Liver (tissue), 9 donors: Measurements from ENCODE around the gene HOXB2. TPM values are rescaled to one million over a fixed set of nuclear protein-coding genes. Genes with fewer than 3 reads are reported as not detected.

Experiments used
- DNase-seq: peaks from one replicate; pipeline ENCODE4 v3.0.0-alpha.2; 2017; ENCODE audit warnings: low spot score
- H3K27ac ChIP-seq, 2 donors: one replicate each; pipeline ENCODE4 v1.7.0; 2013; ENCODE audit warnings: inconsistent platforms in 2 of 2, low read length in 2 of 2, control low read depth in 1 of 2, low read depth in 1 of 2, mild to moderate bottlenecking in 1 of 2
- H3K27me3 ChIP-seq, 4 donors: one replicate each; pipeline versions ENCODE4 v1.6.1 to v1.7.0; 2013; ENCODE audit warnings: low read length in 3 of 4, inconsistent platforms in 1 of 4, mild to moderate bottlenecking in 1 of 4, moderate library complexity in 1 of 4; ENCODE audit not compliant: control insufficient read depth in 4 of 4, insufficient read depth in 4 of 4
- H3K36me3 ChIP-seq, 4 donors: one replicate each; pipeline versions ENCODE4 v1.6.1 to v1.7.0; 2013; ENCODE audit warnings: low read length in 3 of 4, mild to moderate bottlenecking in 3 of 4, low read depth in 1 of 4, moderate library complexity in 1 of 4; ENCODE audit not compliant: control insufficient read depth in 4 of 4, insufficient read depth in 3 of 4
- H3K4me1 ChIP-seq, 4 donors: one replicate each; pipeline versions ENCODE4 v1.6.1 to v1.7.0; 2013; ENCODE audit warnings: low read length in 3 of 4, mild to moderate bottlenecking in 3 of 4, moderate library complexity in 1 of 4; ENCODE audit not compliant: control insufficient read depth in 4 of 4, insufficient read depth in 4 of 4
- H3K4me3 ChIP-seq, 3 donors: one replicate each; pipeline versions ENCODE4 v1.6.1 to v1.7.0; 2013; ENCODE audit warnings: low read length in 3 of 3, control low read depth in 1 of 3, low read depth in 1 of 3, mild to moderate bottlenecking in 1 of 3
- H3K9ac ChIP-seq, 2 donors: one replicate each; pipeline ENCODE4 v1.7.0; 2013; ENCODE audit warnings: low read length in 2 of 2, mild to moderate bottlenecking in 2 of 2, moderate library complexity in 2 of 2, control low read depth in 1 of 2, low read depth in 1 of 2
- H3K9me3 ChIP-seq, 4 donors: one replicate each; pipeline versions ENCODE4 v1.6.1 to v1.7.0; 2013; ENCODE audit warnings: low read length in 3 of 4; ENCODE audit not compliant: control insufficient read depth in 4 of 4
- EGR1 ChIP-seq, 2 donors: IDR thresholded peaks; 2 replicates each; pipeline ENCODE4 v1.6.1; 2016 to 2018; ENCODE audit warnings: antibody characterized with exemption in 2 of 2, low read depth in 2 of 2
- FOXA1 ChIP-seq: IDR thresholded peaks from 2 replicates; pipeline ENCODE4 v1.6.1; 2016; ENCODE audit warnings: antibody characterized with exemption
- FOXA2 ChIP-seq: IDR thresholded peaks from 2 replicates; pipeline ENCODE4 v1.6.1; 2016; ENCODE audit warnings: antibody characterized with exemption
- GABPA ChIP-seq, 2 donors: IDR thresholded peaks in 1 of 2; conservative IDR thresholded peaks in 1 of 2; 2 replicates each; pipeline ENCODE4 v1.6.1; 2016; ENCODE audit warnings: antibody characterized with exemption in 2 of 2, mild to moderate bottlenecking in 1 of 2, moderate library complexity in 1 of 2
- HNF4A ChIP-seq, 2 donors: conservative IDR thresholded peaks; 2 replicates each; pipeline ENCODE4 v1.6.1; 2016; ENCODE audit warnings: antibody characterized with exemption in 2 of 2, mild to moderate bottlenecking in 2 of 2
- NR2F2 ChIP-seq: IDR thresholded peaks from 2 replicates; pipeline ENCODE4 v1.6.1; 2016; ENCODE audit warnings: antibody characterized with exemption
- RAD21 ChIP-seq, 2 donors: IDR thresholded peaks; 2 replicates each; pipeline ENCODE4 v1.6.1; 2016; ENCODE audit warnings: antibody characterized with exemption in 2 of 2, mild to moderate bottlenecking in 2 of 2
- SP1 ChIP-seq: IDR thresholded peaks from 2 replicates; pipeline ENCODE4 v1.6.1; 2018; ENCODE audit warnings: antibody characterized with exemption, mild to moderate bottlenecking
- TAF1 ChIP-seq: conservative IDR thresholded peaks from 2 replicates; pipeline ENCODE4 v1.6.1; 2016; ENCODE audit warnings: antibody characterized with exemption, mild to moderate bottlenecking
- YY1 ChIP-seq: IDR thresholded peaks from 2 replicates; pipeline ENCODE4 v1.6.1; 2016; ENCODE audit warnings: antibody characterized with exemption, mild to moderate bottlenecking
- WGBS: extraction: QIAGEN DNeasy Blood & Tissue Kit; methylation state at CpG from one replicate; pipeline ENCODE4 v1.1.7; 2013; 5-methylcytosine and 5-hydroxymethylcytosine counted together
- polyA plus RNA-seq, 2 donors: library from polyadenylated mRNA; stranded (reverse) in 1 of 2; unstranded in 1 of 2; fragments of 200-250 nt in 1 of 2; fragments of >200 nt in 1 of 2; fragmentation: Nextera tagmentation in 1 of 2; extraction: Ambion mirVana in 1 of 2; gene quantifications; one replicate each; pipeline versions ENCODE4 v1.2.1 to v1.2.3, GENCODE V29; 2013 to 2015
- total RNA-seq, 2 donors: library from RNA; depleted of rRNA; stranded (reverse); fragments of >200 nt; gene quantifications; one replicate each; pipeline ENCODE4 v1.2.3, GENCODE V29; 2014
- TF ChIP-seq, protein P1 (sequence below): IDR thresholded peaks from 2 replicates; pipeline ENCODE4 v1.6.1; 2016; ENCODE audit warnings: antibody characterized with exemption
- TF ChIP-seq, protein P2 (sequence below): IDR thresholded peaks from 2 replicates; pipeline ENCODE4 v1.6.1; 2016; ENCODE audit warnings: antibody characterized with exemption
- TF ChIP-seq, protein P3 (sequence below): IDR thresholded peaks from 2 replicates; pipeline ENCODE4 v1.6.1; 2016; ENCODE audit warnings: antibody characterized with exemption, mild to moderate bottlenecking
- TF ChIP-seq, protein P4 (sequence below): fragments of 150-350 bp; IDR thresholded peaks from 2 replicates; pipeline ENCODE4 v1.5.1; 2017; ENCODE audit warnings: improper control_type of control experiment, low read depth, low read length; ENCODE audit not compliant: missing input control
- donor health status: healthy.
- donor health status: healthy.
- donor health status: healthy.
- donor health status: healthy.
- donor health status: healthy.

HOXB2 gene
- total and polyA plus RNA-seq, 4 donors: 0.67 to 2.5 (median 1.8) TPM

DNA sequence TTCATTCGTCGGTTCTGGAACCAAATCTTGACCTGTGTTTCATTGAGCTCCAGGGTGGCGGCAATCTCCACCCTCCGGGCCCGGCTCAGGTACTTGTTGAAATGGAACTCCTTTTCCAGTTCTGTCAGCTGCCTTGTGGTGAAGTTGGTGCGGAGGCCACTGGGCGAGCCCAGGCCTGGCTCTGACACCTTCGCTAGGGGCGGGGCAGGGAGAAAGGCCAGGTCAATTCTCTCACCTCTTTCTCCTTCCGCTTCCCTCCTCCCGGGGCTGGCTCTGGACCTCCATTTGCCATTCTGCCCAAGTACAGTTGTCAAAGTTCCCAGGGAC, 15.3 kb downstream of the HOXB2 start (continued):
- TF ChIP-seq, protein P1, sequence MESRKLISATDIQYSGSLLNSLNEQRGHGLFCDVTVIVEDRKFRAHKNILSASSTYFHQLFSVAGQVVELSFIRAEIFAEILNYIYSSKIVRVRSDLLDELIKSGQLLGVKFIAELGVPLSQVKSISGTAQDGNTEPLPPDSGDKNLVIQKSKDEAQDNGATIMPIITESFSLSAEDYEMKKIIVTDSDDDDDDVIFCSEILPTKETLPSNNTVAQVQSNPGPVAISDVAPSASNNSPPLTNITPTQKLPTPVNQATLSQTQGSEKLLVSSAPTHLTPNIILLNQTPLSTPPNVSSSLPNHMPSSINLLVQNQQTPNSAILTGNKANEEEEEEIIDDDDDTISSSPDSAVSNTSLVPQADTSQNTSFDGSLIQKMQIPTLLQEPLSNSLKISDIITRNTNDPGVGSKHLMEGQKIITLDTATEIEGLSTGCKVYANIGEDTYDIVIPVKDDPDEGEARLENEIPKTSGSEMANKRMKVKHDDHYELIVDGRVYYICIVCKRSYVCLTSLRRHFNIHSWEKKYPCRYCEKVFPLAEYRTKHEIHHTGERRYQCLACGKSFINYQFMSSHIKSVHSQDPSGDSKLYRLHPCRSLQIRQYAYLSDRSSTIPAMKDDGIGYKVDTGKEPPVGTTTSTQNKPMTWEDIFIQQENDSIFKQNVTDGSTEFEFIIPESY: no peak
- TF ChIP-seq, protein P2, sequence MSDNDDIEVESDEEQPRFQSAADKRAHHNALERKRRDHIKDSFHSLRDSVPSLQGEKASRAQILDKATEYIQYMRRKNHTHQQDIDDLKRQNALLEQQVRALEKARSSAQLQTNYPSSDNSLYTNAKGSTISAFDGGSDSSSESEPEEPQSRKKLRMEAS: no peak
- TF ChIP-seq HNF4A (conservative IDR thresholded peaks at IDR 0.05): no peak
- no peak for TF ChIP-seq TAF1
- no peak for TF ChIP-seq FOXA2
- TF ChIP-seq YY1: no peak

DNA sequence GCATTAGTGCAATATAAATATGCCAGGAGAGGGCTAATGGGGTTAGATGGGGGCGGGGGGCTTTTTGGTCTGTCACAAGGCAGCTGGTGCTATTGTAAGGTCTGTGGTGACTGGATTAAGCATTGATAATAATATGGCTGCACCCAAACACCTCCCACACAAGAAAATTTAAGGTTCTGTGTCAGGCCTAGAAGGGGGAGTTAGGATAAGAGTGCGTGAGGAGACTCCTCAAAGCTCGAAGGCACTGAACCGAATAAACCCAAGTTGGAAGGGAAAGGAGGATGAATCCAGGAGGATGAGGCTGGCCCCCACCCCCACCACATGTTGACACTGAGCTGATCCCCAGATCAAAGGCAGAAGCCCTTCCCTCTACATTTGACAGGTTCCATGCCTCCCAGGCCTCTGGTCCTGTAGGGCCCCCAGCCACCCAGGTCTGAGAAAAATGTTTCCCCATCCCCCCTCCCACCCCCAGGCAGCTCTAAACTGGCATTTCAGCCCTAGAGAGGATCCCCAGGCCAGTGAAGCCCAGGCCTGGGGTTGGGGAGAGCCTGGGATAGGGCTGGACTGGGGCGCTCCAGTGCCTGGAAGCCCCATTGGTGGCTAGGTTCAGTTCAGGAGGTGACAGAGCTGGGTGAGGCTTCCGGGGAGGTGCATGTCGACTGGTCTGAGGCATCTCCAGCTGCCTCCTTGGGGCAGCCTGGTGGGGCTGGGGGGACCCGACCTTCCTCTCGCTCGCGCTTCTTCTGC, 15.8 kb downstream of the HOXB2 start:
- Histone ChIP-seq H3K9ac (no peak overlapping the region), H3K27ac (no peak overlapping the region), H3K27me3 (peaks cover 0 to 15% (median 4%) of the 10 kb centered on the region in 4 donors), H3K4me3 (no peak overlapping the region), H3K4me1 (no peaks in the 10 kb centered on the region), H3K36me3 (no peaks in the 10 kb centered on the region), H3K9me3 (no peaks in the 10 kb centered on the region)
- WGBS: 78% methylated on average over 11 of the region's 11 CpGs
- no peak for TF ChIP-seq NR2F2
- TF ChIP-seq EGR1 (IDR thresholded peaks at IDR 0.05; ENCODE audit: low read depth in 2 of 2): no peak
- no peak for TF ChIP-seq SP1
- no peak for TF ChIP-seq YY1
- TF ChIP-seq FOXA1: no peak
- TF ChIP-seq RAD21 (IDR thresholded peaks at IDR 0.05): no peak
- TF ChIP-seq, protein P3, sequence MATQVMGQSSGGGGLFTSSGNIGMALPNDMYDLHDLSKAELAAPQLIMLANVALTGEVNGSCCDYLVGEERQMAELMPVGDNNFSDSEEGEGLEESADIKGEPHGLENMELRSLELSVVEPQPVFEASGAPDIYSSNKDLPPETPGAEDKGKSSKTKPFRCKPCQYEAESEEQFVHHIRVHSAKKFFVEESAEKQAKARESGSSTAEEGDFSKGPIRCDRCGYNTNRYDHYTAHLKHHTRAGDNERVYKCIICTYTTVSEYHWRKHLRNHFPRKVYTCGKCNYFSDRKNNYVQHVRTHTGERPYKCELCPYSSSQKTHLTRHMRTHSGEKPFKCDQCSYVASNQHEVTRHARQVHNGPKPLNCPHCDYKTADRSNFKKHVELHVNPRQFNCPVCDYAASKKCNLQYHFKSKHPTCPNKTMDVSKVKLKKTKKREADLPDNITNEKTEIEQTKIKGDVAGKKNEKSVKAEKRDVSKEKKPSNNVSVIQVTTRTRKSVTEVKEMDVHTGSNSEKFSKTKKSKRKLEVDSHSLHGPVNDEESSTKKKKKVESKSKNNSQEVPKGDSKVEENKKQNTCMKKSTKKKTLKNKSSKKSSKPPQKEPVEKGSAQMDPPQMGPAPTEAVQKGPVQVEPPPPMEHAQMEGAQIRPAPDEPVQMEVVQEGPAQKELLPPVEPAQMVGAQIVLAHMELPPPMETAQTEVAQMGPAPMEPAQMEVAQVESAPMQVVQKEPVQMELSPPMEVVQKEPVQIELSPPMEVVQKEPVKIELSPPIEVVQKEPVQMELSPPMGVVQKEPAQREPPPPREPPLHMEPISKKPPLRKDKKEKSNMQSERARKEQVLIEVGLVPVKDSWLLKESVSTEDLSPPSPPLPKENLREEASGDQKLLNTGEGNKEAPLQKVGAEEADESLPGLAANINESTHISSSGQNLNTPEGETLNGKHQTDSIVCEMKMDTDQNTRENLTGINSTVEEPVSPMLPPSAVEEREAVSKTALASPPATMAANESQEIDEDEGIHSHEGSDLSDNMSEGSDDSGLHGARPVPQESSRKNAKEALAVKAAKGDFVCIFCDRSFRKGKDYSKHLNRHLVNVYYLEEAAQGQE: no peak
- no peak for TF ChIP-seq GABPA (IDR thresholded peaks at IDR 0.05 in 1 of 2, conservative IDR thresholded peaks at IDR 0.05 in 1 of 2)
- TF ChIP-seq, protein P4, sequence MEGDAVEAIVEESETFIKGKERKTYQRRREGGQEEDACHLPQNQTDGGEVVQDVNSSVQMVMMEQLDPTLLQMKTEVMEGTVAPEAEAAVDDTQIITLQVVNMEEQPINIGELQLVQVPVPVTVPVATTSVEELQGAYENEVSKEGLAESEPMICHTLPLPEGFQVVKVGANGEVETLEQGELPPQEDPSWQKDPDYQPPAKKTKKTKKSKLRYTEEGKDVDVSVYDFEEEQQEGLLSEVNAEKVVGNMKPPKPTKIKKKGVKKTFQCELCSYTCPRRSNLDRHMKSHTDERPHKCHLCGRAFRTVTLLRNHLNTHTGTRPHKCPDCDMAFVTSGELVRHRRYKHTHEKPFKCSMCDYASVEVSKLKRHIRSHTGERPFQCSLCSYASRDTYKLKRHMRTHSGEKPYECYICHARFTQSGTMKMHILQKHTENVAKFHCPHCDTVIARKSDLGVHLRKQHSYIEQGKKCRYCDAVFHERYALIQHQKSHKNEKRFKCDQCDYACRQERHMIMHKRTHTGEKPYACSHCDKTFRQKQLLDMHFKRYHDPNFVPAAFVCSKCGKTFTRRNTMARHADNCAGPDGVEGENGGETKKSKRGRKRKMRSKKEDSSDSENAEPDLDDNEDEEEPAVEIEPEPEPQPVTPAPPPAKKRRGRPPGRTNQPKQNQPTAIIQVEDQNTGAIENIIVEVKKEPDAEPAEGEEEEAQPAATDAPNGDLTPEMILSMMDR: no peak
- DNase-seq: no peak
